ENCODE data around the gene DSTN.

GRCh38 chr20:17533396-17533795 lies 36.5 kb upstream of the DSTN start:
- TF ChIP-seq CTCF (IDR thresholded peaks at IDR 0.05 in 8 of 11, conservative IDR thresholded peaks at IDR 0.05 in 3 of 11) (no peak), POLR2AphosphoS5 (IDR thresholded peaks at IDR 0.05) (no peak)
